Activated CD4-positive, alpha-beta T cell treated with anti-CD3 and anti-CD28 coated beads, Interleukin-2, Interleukin-6, amounts not matched to agents 100 ng/mL and 50 ng/mL, durations not matched to agents 16 hours and 8 hours (primary cell): ENCODE data around the gene SLC39A9.
"Not testable (repeated sequence)": the region's sequence is repeated elsewhere in the genome, so short reads cannot be mapped to it uniquely, and the experiment has no call there.

ENCODE experiments used
- DNase-seq: peaks from one replicate; pipeline ENCODE4 v3.0.0-alpha.2; 2020

The SLC39A9 gene

GRCh38 chr14:69479696-69480095 lies 81.2 kb downstream of the SLC39A9 start:
- DNase-seq: no peak

- no peak for DNase-seq
These were observed 81.6 kb downstream of the SLC39A9 start for GRCh38 chr14:69480136-69480535.

- no peak for DNase-seq
These were observed 83.5 kb downstream of the SLC39A9 start for GRCh38 chr14:69481815-69482568.

GRCh38 chr14:69483765-69484443 lies 85.4 kb downstream of the SLC39A9 start:
- DNase-seq: no peak

GRCh38 chr14:69484444-69485314 lies 86.2 kb downstream of the SLC39A9 start, which contains the start of gene PLEKHD1:
Gene PLEKHD1, plus strand, starts transcription at chr14:69484728. Its CDS starts 238 bp downstream, at chr14:69484966.
- DNase-seq: no peak

- no peak for DNase-seq
These were observed 86.8 kb downstream of the SLC39A9 start for GRCh38 chr14:69485315-69485660.

GRCh38 chr14:69485701-69486100 lies 87.2 kb downstream of the SLC39A9 start:
- no peak for DNase-seq

- DNase-seq: no peak
These were observed 88.7 kb downstream of the SLC39A9 start for GRCh38 chr14:69487226-69487625.

- DNase-seq: no peak
These were observed 89.3 kb downstream of the SLC39A9 start for GRCh38 chr14:69487771-69488170.

- no peak for DNase-seq
These were observed 91.0 kb downstream of the SLC39A9 start for GRCh38 chr14:69489495-69489894.

- no peak for DNase-seq
These were observed 91.9 kb downstream of the SLC39A9 start for GRCh38 chr14:69490219-69490918.

- DNase-seq: no peak
These were observed 92.7 kb downstream of the SLC39A9 start for GRCh38 chr14:69491193-69491592.

- DNase-seq: no peak
These were observed 94.5 kb downstream of the SLC39A9 start for GRCh38 chr14:69493038-69493437.

- no peak for DNase-seq
These were observed 95.3 kb downstream of the SLC39A9 start for GRCh38 chr14:69493791-69494190.

GRCh38 chr14:69495341-69495921 lies 96.9 kb downstream of the SLC39A9 start:
- DNase-seq: no peak

- not testable (repeated sequence) for DNase-seq
These were observed 99.4 kb downstream of the SLC39A9 start for GRCh38 chr14:69497866-69498265.

GRCh38 chr14:69498286-69498685 lies 99.8 kb downstream of the SLC39A9 start:
- DNase-seq: not testable (repeated sequence)

GRCh38 chr14:69499436-69499835 lies 100.9 kb downstream of the SLC39A9 start:
- DNase-seq: no peak

- no peak for DNase-seq
These were observed 101.6 kb downstream of the SLC39A9 start for GRCh38 chr14:69500096-69500495.

- DNase-seq: no peak
These were observed 102.2 kb downstream of the SLC39A9 start for GRCh38 chr14:69500736-69501135.

GRCh38 chr14:69501423-69501838 lies 102.9 kb downstream of the SLC39A9 start:
- no peak for DNase-seq

- no peak for DNase-seq
These were observed 106.3 kb downstream of the SLC39A9 start for GRCh38 chr14:69504775-69505174.
